Activated CD4-positive, alpha-beta memory T cell treated with anti-CD3 and anti-CD28 coated beads for 36 hours (primary cell): ENCODE results near the gene GJD4. TPM values are rescaled to one million over a fixed set of nuclear protein-coding genes. Genes with fewer than 3 reads are reported as not detected.

Experiments used
- CTCF ChIA-PET: fragments of 350-600 bp; sonication (Branson Sonifier 250); formaldehyde crosslinking; loops from one replicate; lab custom pipeline; 2021; ENCODE audit warnings: antibody characterized with exemption, inconsistent platforms; lab: Charles Lee
- POLR2A ChIA-PET: fragments of 350-600 bp; sonication (Branson Sonifier 250); formaldehyde crosslinking; loops from one replicate; lab custom pipeline; 2021; ENCODE audit warnings: antibody characterized with exemption; lab: Charles Lee
- DNase-seq: peaks from one replicate; pipeline ENCODE4 v3.0.0-alpha.2; 2020
- H3K27ac Mint-ChIP-seq: one replicate; pipeline ENCODE4 v1.8.0; 2021; ENCODE audit warnings: mixed read lengths
- H3K27me3 Mint-ChIP-seq: one replicate; pipeline ENCODE4 v1.8.0; 2021; ENCODE audit warnings: mixed read lengths
- H3K36me3 Mint-ChIP-seq: one replicate; pipeline ENCODE4 v1.8.0; 2021; ENCODE audit warnings: mixed read lengths
- H3K4me1 Mint-ChIP-seq: one replicate; pipeline ENCODE4 v1.8.0; 2021; ENCODE audit warnings: low read depth, mixed read lengths
- H3K4me3 Mint-ChIP-seq: one replicate; pipeline ENCODE4 v1.8.0; 2021; ENCODE audit warnings: mild to moderate bottlenecking, mixed read lengths
- H3K9me3 Mint-ChIP-seq: one replicate; pipeline ENCODE4 v1.8.0; 2021; ENCODE audit warnings: mixed read lengths
- intact Hi-C: fragments of 100-400 bp; cut with micrococcal nuclease; formaldehyde crosslinking; loops from one replicate; pipeline ENCODE4 v1.15.1; 2023
- total RNA-seq, 2 experiments: library from RNA; stranded (reverse); gene quantifications; one replicate each; pipeline ENCODE4 v1.2.3, GENCODE V29; 2021

The GJD4 gene, protein sequence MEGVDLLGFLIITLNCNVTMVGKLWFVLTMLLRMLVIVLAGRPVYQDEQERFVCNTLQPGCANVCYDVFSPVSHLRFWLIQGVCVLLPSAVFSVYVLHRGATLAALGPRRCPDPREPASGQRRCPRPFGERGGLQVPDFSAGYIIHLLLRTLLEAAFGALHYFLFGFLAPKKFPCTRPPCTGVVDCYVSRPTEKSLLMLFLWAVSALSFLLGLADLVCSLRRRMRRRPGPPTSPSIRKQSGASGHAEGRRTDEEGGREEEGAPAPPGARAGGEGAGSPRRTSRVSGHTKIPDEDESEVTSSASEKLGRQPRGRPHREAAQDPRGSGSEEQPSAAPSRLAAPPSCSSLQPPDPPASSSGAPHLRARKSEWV
- not detected for total RNA-seq

- ChIA-PET POLR2A (no interaction called here), CTCF (no interaction called here)
- H3K4me3 Mint-ChIP-seq, result no peak within 1 kb of the TSS
- H3K4me1 Mint-ChIP-seq, result peaks cover 5% of the 10 kb centered on the region
- H3K36me3 Mint-ChIP-seq, result no peaks in the 10 kb centered on the region
- intact Hi-C loops, result no loop called here
- H3K27ac Mint-ChIP-seq, result no peak within 1 kb of the TSS
- H3K9me3 Mint-ChIP-seq, result peaks cover 10% of the 10 kb centered on the region
- peaks cover 45% of the 10 kb centered on the region for H3K27me3 Mint-ChIP-seq
- no peak for DNase-seq
Observed at GRCh38 chr10:35605191-35605590, at the start of gene GJD4. Gene GJD4 (plus strand): TSS chr10:35605341. CDS start chr10:35605568, 227 bp downstream.

GRCh38 chr10:35555962-35556930, 48.9 kb upstream of the GJD4 start:
- Mint-ChIP-seq H3K27me3 (no peaks in the 10 kb centered on the region), H3K4me1 (no peaks in the 10 kb centered on the region), H3K36me3 (peaks cover 5% of the 10 kb centered on the region), H3K4me3 (no peak overlapping the region), H3K27ac (no peak overlapping the region), H3K9me3 (no peaks in the 10 kb centered on the region)
- ChIA-PET POLR2A (no interaction called here), CTCF (interaction anchor here (0.5 to 4.1 kb wide), 4 partner anchors 6 to 80 kb away, joined by 3 to 27 read pairs (median 3); no protein-coding TSS in a partner anchor)
- intact Hi-C loops, result no loop called here
- DNase-seq, result no peak

DNA sequence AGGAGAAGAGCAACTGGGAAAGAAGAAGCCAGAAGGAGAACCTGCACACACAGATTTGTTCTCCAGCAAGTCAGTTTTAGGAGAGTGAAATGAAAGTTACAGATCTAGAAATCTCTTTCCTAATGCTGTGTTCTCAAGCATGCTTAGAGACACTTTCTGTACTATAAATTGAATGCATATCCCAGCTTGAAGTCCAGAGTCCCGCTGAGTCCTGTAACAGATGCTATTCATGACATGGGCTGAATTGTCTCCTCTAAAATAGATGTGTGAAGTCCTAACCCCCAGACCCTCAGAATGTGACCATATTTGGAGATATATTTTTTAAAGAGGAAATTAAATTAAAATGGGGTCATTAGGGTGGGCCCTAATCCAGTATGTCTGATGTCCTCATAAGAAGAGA, 46.9 kb upstream of the GJD4 start:
- Mint-ChIP-seq H3K4me3 (no peak overlapping the region), H3K27ac (no peak overlapping the region), H3K9me3 (no peaks in the 10 kb centered on the region), H3K4me1 (no peaks in the 10 kb centered on the region), H3K27me3 (no peaks in the 10 kb centered on the region), H3K36me3 (peaks cover 5% of the 10 kb centered on the region)
- intact Hi-C loops, result no loop called here
- ChIA-PET POLR2A (no interaction called here), CTCF (no interaction called here)
- DNase-seq, result no peak

DNA sequence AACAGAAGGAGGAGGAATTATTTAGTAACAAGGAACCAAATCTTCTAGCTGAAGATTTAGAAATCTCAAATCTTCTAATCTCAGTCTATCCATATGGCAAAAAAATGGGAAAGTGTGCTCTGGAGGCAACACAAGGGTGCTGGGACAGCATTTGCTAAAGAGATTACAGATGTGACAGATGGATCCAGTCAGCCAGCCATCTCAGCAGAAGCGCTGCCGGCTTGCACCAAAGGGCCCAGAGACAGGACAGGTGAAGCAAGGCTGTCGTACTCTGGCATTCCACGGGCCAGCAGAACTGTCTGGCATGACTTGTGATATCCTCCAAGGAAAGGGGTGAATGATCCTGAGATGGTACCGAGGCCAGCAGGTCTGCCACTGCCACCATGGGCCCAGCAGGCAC, 45.7 kb upstream of the GJD4 start:
- POLR2A ChIA-PET, result no interaction called here
- no peak for DNase-seq
- peaks cover 6% of the 10 kb centered on the region for H3K36me3 Mint-ChIP-seq
- intact Hi-C loops, result no loop called here
- no peaks in the 10 kb centered on the region for H3K9me3 Mint-ChIP-seq
- no peak overlapping the region for H3K4me3 Mint-ChIP-seq
- CTCF ChIA-PET, result no interaction called here
- no peaks in the 10 kb centered on the region for H3K4me1 Mint-ChIP-seq
- no peak overlapping the region for H3K27ac Mint-ChIP-seq
- H3K27me3 Mint-ChIP-seq, result no peaks in the 10 kb centered on the region

DNA sequence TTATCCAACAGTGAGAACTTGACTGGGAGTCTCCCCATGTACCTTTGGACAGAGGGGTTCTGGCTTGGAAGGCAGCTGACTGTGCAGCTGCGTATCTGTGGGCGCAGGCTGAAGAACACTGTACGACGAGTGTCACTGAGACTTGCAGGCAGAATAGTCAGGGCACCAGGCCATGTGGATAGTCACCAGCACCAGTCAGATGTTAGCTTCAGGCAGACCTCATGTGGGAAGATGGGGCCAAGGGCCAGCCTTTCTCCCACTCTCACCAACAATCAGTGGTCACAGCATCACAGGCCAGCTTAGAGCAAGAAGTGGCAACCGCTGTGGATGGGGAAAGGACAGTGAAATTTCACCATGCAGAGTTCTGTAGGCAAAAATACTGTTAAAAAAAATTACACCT, 43.4 kb upstream of the GJD4 start:
- POLR2A ChIA-PET, result no interaction called here
- H3K9me3 Mint-ChIP-seq, result no peaks in the 10 kb centered on the region
- H3K4me1 Mint-ChIP-seq, result no peaks in the 10 kb centered on the region
- no peak overlapping the region for H3K4me3 Mint-ChIP-seq
- H3K27ac Mint-ChIP-seq, result no peak overlapping the region
- H3K36me3 Mint-ChIP-seq, result peaks cover 9% of the 10 kb centered on the region
- intact Hi-C loops, result loop anchor here (5.0 to 10.0 kb wide), 2 partner anchors 324 to 437 kb away; partner anchors contain the start of gene CREM
- H3K27me3 Mint-ChIP-seq, result no peaks in the 10 kb centered on the region
- no peak for DNase-seq
- CTCF ChIA-PET, result interaction anchor here (1.3 to 3.0 kb wide), 5 partner anchors 8 to 441 kb away, joined by 3 to 27 read pairs (median 4); no protein-coding TSS in a partner anchor

GRCh38 chr10:35562427-35562826, 42.7 kb upstream of the GJD4 start:
- H3K27ac Mint-ChIP-seq, result no peak overlapping the region
- H3K27me3 Mint-ChIP-seq, result no peaks in the 10 kb centered on the region
- H3K4me1 Mint-ChIP-seq, result no peaks in the 10 kb centered on the region
- CTCF ChIA-PET, result interaction anchor here (0.8 to 3.0 kb wide), 24 partner anchors 9 to 446 kb away, joined by 3 to 27 read pairs (median 4); no protein-coding TSS in a partner anchor
- no peak overlapping the region for H3K4me3 Mint-ChIP-seq
- intact Hi-C loops, result loop anchor here (5.0 to 10.0 kb wide), 2 partner anchors 325 to 438 kb away; partner anchors contain the start of gene CREM
- H3K9me3 Mint-ChIP-seq, result no peaks in the 10 kb centered on the region
- peaks cover 15% of the 10 kb centered on the region for H3K36me3 Mint-ChIP-seq
- DNase-seq, result no peak
- POLR2A ChIA-PET, result no interaction called here

DNA sequence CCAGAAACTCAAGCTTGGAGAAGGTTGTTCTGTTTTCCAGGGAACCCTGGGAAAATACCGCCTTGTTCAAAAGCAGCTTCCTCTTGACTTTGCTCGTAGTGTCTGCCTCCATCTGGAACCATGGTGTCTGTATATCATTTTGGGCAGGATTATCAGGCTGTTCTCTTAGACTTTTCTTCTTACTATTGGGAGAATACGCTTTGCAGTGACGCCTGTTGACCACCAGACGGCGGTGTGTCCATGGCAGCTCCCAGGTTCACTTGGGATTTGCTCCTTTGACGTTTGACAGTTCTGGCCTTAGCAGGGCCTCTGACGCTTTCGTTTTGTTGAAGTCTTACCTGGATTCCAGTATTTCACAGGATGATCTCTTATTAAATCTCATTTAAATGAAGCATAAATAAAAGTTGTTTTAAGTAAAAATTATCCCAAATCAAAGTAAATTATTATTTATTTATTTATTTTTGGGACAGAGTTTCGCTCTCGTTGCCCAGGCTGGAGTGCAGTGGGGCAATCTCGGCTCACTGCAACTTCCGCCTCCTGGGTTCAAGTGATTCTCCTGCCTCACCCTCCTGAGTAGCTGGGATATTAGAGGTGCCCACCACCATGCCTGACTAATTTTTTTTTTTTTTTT, 41.8 kb upstream of the GJD4 start:
- H3K27me3 Mint-ChIP-seq, result no peaks in the 10 kb centered on the region
- DNase-seq, result peak; percentile 61
- no peaks in the 10 kb centered on the region for H3K9me3 Mint-ChIP-seq
- peaks cover 15% of the 10 kb centered on the region for H3K36me3 Mint-ChIP-seq
- CTCF ChIA-PET, result interaction anchor here (0.6 to 3.0 kb wide), 33 partner anchors 10 to 772 kb away, joined by 3 to 27 read pairs (median 4); no protein-coding TSS in a partner anchor
- POLR2A ChIA-PET, result no interaction called here
- intact Hi-C loops, result loop anchor here (5.0 to 10.0 kb wide), 2 partner anchors 326 to 439 kb away; partner anchors contain the start of gene CREM
- no peaks in the 10 kb centered on the region for H3K4me1 Mint-ChIP-seq
- no peak overlapping the region for H3K4me3 Mint-ChIP-seq
- H3K27ac Mint-ChIP-seq, result no peak overlapping the region

- Mint-ChIP-seq H3K27me3 (no peaks in the 10 kb centered on the region), H3K4me1 (no peaks in the 10 kb centered on the region), H3K36me3 (peaks cover 22% of the 10 kb centered on the region), H3K4me3 (no peak overlapping the region), H3K9me3 (no peaks in the 10 kb centered on the region), H3K27ac (no peak overlapping the region)
- intact Hi-C loops, result loop anchor here (5.0 to 10.0 kb wide), 2 partner anchors 327 to 440 kb away; partner anchors contain the start of gene CREM
- ChIA-PET POLR2A (no interaction called here), CTCF (interaction anchor here (0.6 to 2.9 kb wide), 8 partner anchors 16 to 773 kb away, joined by 3 to 23 read pairs (median 4); no protein-coding TSS in a partner anchor)
- DNase-seq, result no peak
Observed at GRCh38 chr10:35564341-35564968, 40.7 kb upstream of the GJD4 start.

GRCh38 chr10:35565602-35566081, 39.5 kb upstream of the GJD4 start:
- H3K36me3 Mint-ChIP-seq, result peaks cover 26% of the 10 kb centered on the region
- intact Hi-C loops, result loop anchor here (10.0 kb wide), 1 partner anchor 441 kb away; the partner anchor contains the start of gene CREM
- DNase-seq, result no peak
- ChIA-PET POLR2A (no interaction called here), CTCF (interaction anchor here (1.2 to 1.7 kb wide), 2 partner anchors 10 to 326 kb away, joined by 3 to 4 read pairs; no protein-coding TSS in a partner anchor)
- no peak overlapping the region for H3K27ac Mint-ChIP-seq
- H3K4me1 Mint-ChIP-seq, result no peaks in the 10 kb centered on the region
- no peaks in the 10 kb centered on the region for H3K9me3 Mint-ChIP-seq
- no peaks in the 10 kb centered on the region for H3K27me3 Mint-ChIP-seq
- no peak overlapping the region for H3K4me3 Mint-ChIP-seq

- POLR2A ChIA-PET, result no interaction called here
- H3K9me3 Mint-ChIP-seq, result no peaks in the 10 kb centered on the region
- no peak overlapping the region for H3K4me3 Mint-ChIP-seq
- H3K27ac Mint-ChIP-seq, result no peak overlapping the region
- H3K4me1 Mint-ChIP-seq, result no peaks in the 10 kb centered on the region
- peaks cover 36% of the 10 kb centered on the region for H3K36me3 Mint-ChIP-seq
- intact Hi-C loops, result loop anchor here (10.0 kb wide), 1 partner anchor 443 kb away; the partner anchor contains the start of gene CREM
- H3K27me3 Mint-ChIP-seq, result no peaks in the 10 kb centered on the region
- CTCF ChIA-PET, result interaction anchor here (0.6 kb wide), 1 partner anchor 36 kb away, joined by 4 read pairs; no protein-coding TSS in a partner anchor
- no peak for DNase-seq
Observed at GRCh38 chr10:35567951-35568350, 37.2 kb upstream of the GJD4 start.
